GM12892 (cell line): ENCODE measurements around the gene NCOA1.

Experiments
- POLR2A ChIP-seq: IDR thresholded peaks from 2 replicates; pipeline ENCODE4 v1.6.1; 2011; ENCODE audit warnings: low read depth, low read length, control low read depth
- POLR2AphosphoS5 ChIP-seq: IDR thresholded peaks from 2 replicates; pipeline ENCODE4 v1.6.1; 2011; ENCODE audit warnings: low read depth, low read length, control low read depth
- TAF1 ChIP-seq: IDR thresholded peaks from 2 replicates; pipeline ENCODE4 v1.6.1; 2011; ENCODE audit warnings: low read depth, mild to moderate bottlenecking, control low read depth, low read length, borderline replicate concordance

GRCh38 chr2:24515831-24516230, 24.8 kb downstream of the NCOA1 start:
- no peak for TF ChIP-seq POLR2AphosphoS5
- TF ChIP-seq TAF1: no peak
- no peak for TF ChIP-seq POLR2A
